H1 (cell line): ENCODE results near the gene RBM38. TPM values are rescaled to one million over a fixed set of nuclear protein-coding genes. Genes with fewer than 3 reads are reported as not detected.

Experiments used
- CTCF ChIA-PET: fragments of 300-600 bp; sonication (Branson Sonifier 250); formaldehyde crosslinking; loops from one replicate; lab custom pipeline; 2021; ENCODE audit not compliant: partially characterized antibody; lab: Charles Lee
- POLR2A ChIA-PET: fragments of 300-600 bp; sonication (Branson Sonifier 250); formaldehyde crosslinking; loops from one replicate; lab custom pipeline; 2021; ENCODE audit warnings: inconsistent platforms; ENCODE audit not compliant: partially characterized antibody; lab: Charles Lee
- DNase-seq, 2 experiments: peaks; one replicate each; pipeline versions ENCODE4 v3.0.0 to v3.0.0-alpha.2; 2010 to 2022; ENCODE audit warnings: low spot score in 2 of 2, low read depth in 1 of 2, mixed read lengths in 1 of 2
- FAIRE-seq: peaks from 2 replicates; lab custom pipeline; 2011; peaks lifted over from hg19 to GRCh38; lab: Jason Lieb, UNC
- H2AFZ ChIP-seq: 2 replicates; pipeline ENCODE4 v1.8.1; 2012; ENCODE audit warnings: low read length, inconsistent platforms
- H2AK5ac ChIP-seq: 2 replicates; pipeline ENCODE4 v1.6.1; 2013; ENCODE audit warnings: low read depth, low read length
- H2BK120ac ChIP-seq: replicated peaks from 2 replicates; pipeline ENCODE3; 2013; ENCODE audit warnings: low read depth, low read length, inconsistent platforms
- H2BK12ac ChIP-seq: 2 replicates; pipeline ENCODE4 v1.6.1; 2013; ENCODE audit warnings: low read depth, low read length
- H2BK15ac ChIP-seq: 2 replicates; pipeline ENCODE4 v1.6.1; 2013; ENCODE audit warnings: low read length
- H2BK20ac ChIP-seq: 2 replicates; pipeline ENCODE4 v1.6.1; 2013; ENCODE audit warnings: low read length
- H2BK5ac ChIP-seq: 2 replicates; pipeline ENCODE4 v1.6.1; 2013; ENCODE audit warnings: low read depth, low read length
- H3K14ac ChIP-seq: 2 replicates; pipeline ENCODE4 v1.6.1; 2013; ENCODE audit warnings: inconsistent platforms; ENCODE audit not compliant: insufficient read length
- H3K18ac ChIP-seq: 2 replicates; pipeline ENCODE4 v1.6.1; 2013; ENCODE audit warnings: low read length; ENCODE audit errors: extremely low read depth
- H3K23ac ChIP-seq: 2 replicates; pipeline ENCODE4 v1.6.1; 2013; ENCODE audit warnings: inconsistent platforms; ENCODE audit not compliant: insufficient read length
- H3K23me2 ChIP-seq: 2 replicates; pipeline ENCODE4 v1.6.1; 2013; ENCODE audit warnings: low read depth, low read length
- H3K27ac ChIP-seq: 2 replicates; pipeline ENCODE4 v1.6.1; 2011; ENCODE audit warnings: low read depth, low read length, inconsistent platforms
- H3K27me3 ChIP-seq, 4 experiments: replicated peaks in 1 of 4; 1 replicate in 1 of 4; 2 replicates in 3 of 4; pipeline versions ENCODE4 v1.6.1 to v1.8.1; 2011 to 2013; ENCODE audit warnings: low read length in 3 of 4, mild to moderate bottlenecking in 3 of 4, inconsistent platforms in 2 of 4, mixed read lengths in 2 of 4, moderate library complexity in 1 of 4; ENCODE audit not compliant: control insufficient read depth in 3 of 4, insufficient read depth in 3 of 4; ENCODE audit errors: extremely low read depth in 1 of 4
- H3K36me3 ChIP-seq, 4 experiments: 2 replicates each; pipeline versions ENCODE4 v1.6.1 to v1.8.1; 2011 to 2013; ENCODE audit warnings: mild to moderate bottlenecking in 4 of 4, low read length in 3 of 4, moderate library complexity in 2 of 4, control low read depth in 1 of 4, inconsistent platforms in 1 of 4; ENCODE audit not compliant: insufficient read depth in 4 of 4, control insufficient read depth in 2 of 4
- H3K4ac ChIP-seq: replicated peaks from 2 replicates; pipeline ENCODE3; 2013; ENCODE audit warnings: low read length, low read depth, mixed read lengths, inconsistent platforms; ENCODE audit not compliant: insufficient read length
- H3K4me1 ChIP-seq, 4 experiments: replicated peaks in 1 of 4; 1 replicate in 1 of 4; 2 replicates in 3 of 4; pipeline versions ENCODE4 v1.6.1 to v1.8.1; 2011 to 2013; ENCODE audit warnings: low read length in 3 of 4, inconsistent platforms in 2 of 4, mixed read lengths in 1 of 4; ENCODE audit not compliant: insufficient read depth in 4 of 4, control insufficient read depth in 3 of 4
- H3K4me2 ChIP-seq, 2 experiments: 2 replicates each; pipeline versions ENCODE4 v1.6.1 to v1.8.1; 2011 to 2013; ENCODE audit warnings: low read depth in 2 of 2, low read length in 2 of 2, control low read depth in 1 of 2, inconsistent platforms in 1 of 2, mild to moderate bottlenecking in 1 of 2; ENCODE audit not compliant: insufficient read depth in 1 of 2
- H3K4me3 ChIP-seq, 4 experiments: fragments of 200-600, 300-600 bp in 1 of 4; sonication (generic), shearing (Covaris generic), sonication (Bioruptor Twin) in 1 of 4; 2 replicates each; pipeline versions ENCODE4 v1.5.1 to v1.8.1; 2011 to 2016; ENCODE audit warnings: low read length in 4 of 4, low read depth in 3 of 4, control low read depth in 2 of 4, inconsistent platforms in 2 of 4, mild to moderate bottlenecking in 2 of 4, mixed read lengths in 1 of 4, moderate library complexity in 1 of 4; ENCODE audit not compliant: insufficient read depth in 2 of 4; ENCODE audit errors: extremely low read depth in 1 of 4
- H3K56ac ChIP-seq: replicated peaks from 2 replicates; pipeline ENCODE3; 2013; ENCODE audit warnings: low read depth, mild to moderate bottlenecking, mixed read lengths, low read length, inconsistent platforms; ENCODE audit not compliant: insufficient read length
- H3K79me1 ChIP-seq: 2 replicates; pipeline ENCODE4 v1.6.1; 2013; ENCODE audit warnings: low read depth, low read length, control low read depth
- H3K79me2 ChIP-seq, 2 experiments: 2 replicates each; pipeline versions ENCODE4 v1.6.1 to v1.8.1; 2012 to 2013; ENCODE audit warnings: low read length in 2 of 2, mild to moderate bottlenecking in 2 of 2, inconsistent platforms in 1 of 2; ENCODE audit not compliant: insufficient read depth in 2 of 2, control insufficient read depth in 1 of 2
- H3K9ac ChIP-seq, 4 experiments: replicated peaks in 1 of 4; 1 replicate in 1 of 4; 2 replicates in 3 of 4; pipeline versions ENCODE4 v1.6.1 to v1.8.1; 2011 to 2013; ENCODE audit warnings: low read depth in 3 of 4, low read length in 3 of 4, control low read depth in 2 of 4, mild to moderate bottlenecking in 2 of 4, moderate library complexity in 2 of 4, inconsistent platforms in 1 of 4; ENCODE audit errors: extremely low read depth in 1 of 4
- H3K9me3 ChIP-seq, 2 experiments: 2 replicates each; pipeline versions ENCODE4 v1.6.1 to v1.8.1; 2012 to 2013; ENCODE audit warnings: mild to moderate bottlenecking in 2 of 2, moderate library complexity in 2 of 2, control low read depth in 1 of 2, inconsistent platforms in 1 of 2, low read depth in 1 of 2, low read length in 1 of 2, mixed read lengths in 1 of 2; ENCODE audit not compliant: insufficient read depth in 2 of 2
- H4K20me1 ChIP-seq, 2 experiments: replicated peaks in 1 of 2; 2 replicates each; pipeline versions ENCODE3 to v1.8.1; 2011 to 2013; ENCODE audit warnings: inconsistent platforms in 2 of 2, low read length in 2 of 2, mild to moderate bottlenecking in 1 of 2; ENCODE audit not compliant: insufficient read depth in 2 of 2, control insufficient read depth in 1 of 2
- H4K5ac ChIP-seq: 2 replicates; pipeline ENCODE4 v1.6.1; 2013; ENCODE audit warnings: low read length, low read depth, mixed read lengths, inconsistent platforms; ENCODE audit not compliant: insufficient read length
- H4K8ac ChIP-seq: 2 replicates; pipeline ENCODE4 v1.8.0; 2013; ENCODE audit warnings: mild to moderate bottlenecking, moderate library complexity, low read length, inconsistent platforms; ENCODE audit not compliant: insufficient read depth; ENCODE audit errors: extremely low read depth
- H4K91ac ChIP-seq: replicated peaks from 2 replicates; pipeline ENCODE3; 2013; ENCODE audit warnings: low read length, mixed read lengths, inconsistent platforms; ENCODE audit not compliant: insufficient read length
- ATF2 ChIP-seq: IDR thresholded peaks from 2 replicates; pipeline ENCODE4 v1.6.1; 2012; ENCODE audit warnings: low read length, inconsistent platforms
- ATF3 ChIP-seq: IDR thresholded peaks from 2 replicates; pipeline ENCODE4 v1.6.1; 2011; ENCODE audit warnings: low read depth, mild to moderate bottlenecking, low read length; ENCODE audit not compliant: insufficient read depth
- CBX5 ChIP-seq: fragments of 300-800, 300-1000 bp; sonication (generic); IDR thresholded peaks from 2 replicates; pipeline ENCODE4 v1.7.1; 2016; ENCODE audit warnings: antibody characterized with exemption, low read length, low read depth
- CHD2 ChIP-seq: IDR thresholded peaks from 2 replicates; pipeline ENCODE4 v1.6.1; 2012; ENCODE audit warnings: low read length, improper control_type of control experiment
- MAX ChIP-seq: IDR thresholded peaks from 2 replicates; pipeline ENCODE4 v1.6.1; 2012; ENCODE audit warnings: inconsistent platforms
- SP1 ChIP-seq: IDR thresholded peaks from 2 replicates; pipeline ENCODE4 v1.6.1; 2011; ENCODE audit warnings: low read depth, low read length
- SP2 ChIP-seq: IDR thresholded peaks from 2 replicates; pipeline ENCODE4 v1.6.1; 2012; ENCODE audit warnings: mild to moderate bottlenecking, low read length, inconsistent platforms
- SP4 ChIP-seq: IDR thresholded peaks from 2 replicates; pipeline ENCODE4 v1.6.1; 2012; ENCODE audit warnings: low read length, inconsistent platforms
- YY1 ChIP-seq: IDR thresholded peaks from 2 replicates; pipeline ENCODE4 v1.6.1; 2011; ENCODE audit warnings: low read depth, mild to moderate bottlenecking, low read length
- WGBS, 2 experiments: shearing (Covaris generic) in 1 of 2; methylation state at CpG; one replicate each; pipeline versions ENCODE4 v1.1.6 to v1.1.7; 2013 to 2015; ENCODE audit warnings: low lambda C conversion rate in 2 of 2, mixed read lengths in 2 of 2, inconsistent platforms in 1 of 2, low coverage in 1 of 2, missing lambda C conversion rate in 1 of 2; ENCODE audit not compliant: insufficient replicate concordance in 2 of 2, insufficient coverage in 1 of 2, insufficient read length in 1 of 2; ENCODE audit errors: extremely low coverage in 1 of 2, missing lambda C conversion rate in 1 of 2; 5-methylcytosine and 5-hydroxymethylcytosine counted together
- polyA plus RNA-seq, 7 experiments: library from polyadenylated mRNA; depleted of rRNA in 3 of 7; stranded (reverse) in 5 of 7; unstranded in 2 of 7; fragments of >200 nt in 5 of 7; fragments of 200-250 nt in 2 of 7; gene quantifications; 1 replicate in 5 of 7; 2 replicates in 1 of 7; 4 replicates in 1 of 7; pipeline versions ENCODE4 v1.2.1 to v1.2.3, GENCODE V29; 2011 to 2013; ENCODE audit warnings: missing spikeins in 2 of 7, mixed read lengths in 2 of 7
- total RNA-seq: library from RNA; stranded (reverse); fragmentation: NEBNext Ultra II Directional; extraction: Animal tissue kit (Norgen Biotek cat#: 25700); gene quantifications from 2 replicates; pipeline ENCODE4 v1.2.1, GENCODE V29; 2021

The RBM38 gene
- total and polyA plus RNA-seq, 2 of the 8 experiments (the other 6 are each of a cell fraction or from before 2014, with no cell fraction given) = 57.7 to 109 TPM

GRCh38 chr20:57448764-57449354 is 57.7 kb downstream of the RBM38 start:
- no peak overlapping the region for H3K4me2 ChIP-seq
- H2BK120ac ChIP-seq = no peak overlapping the region
- DNase-seq = no peak
- H3K23ac ChIP-seq = no peak overlapping the region
- WGBS, 2 experiments = 87% methylated on average over 9 of the region's 9 CpGs; no CpG with 5 or more reads in 1 of the 2 experiments
- H3K56ac ChIP-seq = no peak overlapping the region
- no peak overlapping the region for H2BK5ac ChIP-seq
- no peaks in the 10 kb centered on the region for H3K9me3 ChIP-seq
- POLR2A ChIA-PET = no interaction called here
- H3K27me3 ChIP-seq = 0 out of 7 replicates have a peak, but pooled peaks cover 0 to 3% (median 0%) of the 10 kb centered on the region in 4 experiments
- CTCF ChIA-PET = interaction anchor here (1.0 kb wide), 1 partner anchor 8 kb away, joined by 3 read pairs; no protein-coding TSS in a partner anchor
- H3K79me2 ChIP-seq = no peaks in the 10 kb centered on the region
- no peak overlapping the region for H2AFZ ChIP-seq
- H4K8ac ChIP-seq = no peak overlapping the region
- no peak overlapping the region for H2BK20ac ChIP-seq
- no peak overlapping the region for H4K5ac ChIP-seq
- peaks cover 2% of the 10 kb centered on the region; the same call in 1 of the 2 replicates for H3K23me2 ChIP-seq
- no peaks in the 10 kb centered on the region for H3K79me1 ChIP-seq
- FAIRE-seq = no peak
- H3K9ac ChIP-seq = no peak overlapping the region
- H2AK5ac ChIP-seq = no peak overlapping the region
- H3K4me3 ChIP-seq = no peak overlapping the region
- H3K14ac ChIP-seq = no peak overlapping the region
- no peaks in the 10 kb centered on the region for H3K36me3 ChIP-seq
- no peak overlapping the region for H3K27ac ChIP-seq
- H3K4ac ChIP-seq = no peak overlapping the region
- no peak overlapping the region for H3K18ac ChIP-seq
- no peak overlapping the region for H2BK12ac ChIP-seq
- no peak overlapping the region for H2BK15ac ChIP-seq
- H3K4me1 ChIP-seq = no peaks in the 10 kb centered on the region; a peak in 2 of 7 replicates
- H4K91ac ChIP-seq = no peak overlapping the region
- peaks cover 0 to 1% of the 10 kb centered on the region in 2 experiments for H4K20me1 ChIP-seq
- TF ChIP-seq ATF3 (no peak), SP2 (no peak), SP4 (no peak), YY1 (no peak), ATF2 (no peak), MAX (no peak), CHD2 (no peak), CBX5 (no peak), SP1 (no peak)
